ENCODE measurements around the gene NLK. TPM values are rescaled to one million over a fixed set of nuclear protein-coding genes. Genes with fewer than 3 reads are reported as not detected.

NLK gene
- polyA plus RNA-seq, 1 experiment = 24.5 TPM

DNA sequence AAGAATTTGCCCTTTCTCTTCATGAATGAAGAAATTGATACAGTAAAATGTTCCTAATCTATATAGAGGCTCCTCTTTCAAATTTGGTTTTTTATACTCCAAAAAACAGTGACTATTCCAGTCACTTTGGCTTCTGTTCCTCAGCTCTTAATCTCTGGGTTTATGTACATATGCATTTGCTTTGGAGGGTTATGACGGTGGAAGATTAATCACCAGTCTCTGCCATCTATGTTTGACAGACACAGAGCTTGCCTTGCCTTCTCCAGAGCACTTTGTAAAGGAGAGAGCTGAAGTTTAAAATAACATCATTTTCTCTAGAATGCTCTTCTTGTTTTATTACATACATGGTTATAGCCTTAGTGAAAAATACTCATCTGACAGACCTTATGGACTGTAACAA is 99.3 kb downstream of the NLK start:
- ChIA-PET CTCF (no interaction called here), POLR2A (no interaction called here)
- Histone ChIP-seq H3K27ac (ENCODE audit: low read depth, low read length) (no peak overlapping the region), H3K4me3 (ENCODE audit: low read depth, low read length) (no peak overlapping the region), H3K9me3 (ENCODE audit: control insufficient read depth, insufficient read depth, low read length) (no peaks in the 10 kb centered on the region), H3K27me3 (ENCODE audit: control insufficient read depth, insufficient read depth, low read length) (no peaks in the 10 kb centered on the region)
- no peak for DNase-seq (ENCODE audit: low read depth, low spot score)
- TF ChIP-seq, protein P1, sequence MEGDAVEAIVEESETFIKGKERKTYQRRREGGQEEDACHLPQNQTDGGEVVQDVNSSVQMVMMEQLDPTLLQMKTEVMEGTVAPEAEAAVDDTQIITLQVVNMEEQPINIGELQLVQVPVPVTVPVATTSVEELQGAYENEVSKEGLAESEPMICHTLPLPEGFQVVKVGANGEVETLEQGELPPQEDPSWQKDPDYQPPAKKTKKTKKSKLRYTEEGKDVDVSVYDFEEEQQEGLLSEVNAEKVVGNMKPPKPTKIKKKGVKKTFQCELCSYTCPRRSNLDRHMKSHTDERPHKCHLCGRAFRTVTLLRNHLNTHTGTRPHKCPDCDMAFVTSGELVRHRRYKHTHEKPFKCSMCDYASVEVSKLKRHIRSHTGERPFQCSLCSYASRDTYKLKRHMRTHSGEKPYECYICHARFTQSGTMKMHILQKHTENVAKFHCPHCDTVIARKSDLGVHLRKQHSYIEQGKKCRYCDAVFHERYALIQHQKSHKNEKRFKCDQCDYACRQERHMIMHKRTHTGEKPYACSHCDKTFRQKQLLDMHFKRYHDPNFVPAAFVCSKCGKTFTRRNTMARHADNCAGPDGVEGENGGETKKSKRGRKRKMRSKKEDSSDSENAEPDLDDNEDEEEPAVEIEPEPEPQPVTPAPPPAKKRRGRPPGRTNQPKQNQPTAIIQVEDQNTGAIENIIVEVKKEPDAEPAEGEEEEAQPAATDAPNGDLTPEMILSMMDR (IDR thresholded peaks at IDR 0.05; ENCODE audit: low read depth, low read length) = no peak

DNA sequence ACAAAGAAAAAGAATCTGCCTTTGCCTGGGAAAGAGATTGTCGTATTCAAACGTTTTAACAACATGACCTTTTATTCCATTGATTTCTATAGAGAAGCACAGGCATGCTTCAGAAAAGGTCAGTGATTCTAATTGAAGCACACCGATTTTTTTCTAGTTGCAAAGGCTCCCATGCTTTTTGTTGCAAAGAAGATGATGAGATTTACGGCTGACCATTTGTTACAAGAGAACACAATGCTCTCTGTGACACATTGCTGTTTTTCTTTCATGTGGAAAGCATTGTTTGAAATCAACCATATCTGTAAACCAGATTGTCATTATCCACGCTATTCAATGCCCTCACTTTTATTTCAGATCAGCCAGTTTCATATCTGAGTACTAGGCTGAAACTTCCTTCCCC is 99.8 kb downstream of the NLK start:
- Histone ChIP-seq H3K27ac (ENCODE audit: low read depth, low read length) (no peak overlapping the region), H3K4me3 (ENCODE audit: low read depth, low read length) (no peak overlapping the region), H3K9me3 (ENCODE audit: control insufficient read depth, insufficient read depth, low read length) (no peaks in the 10 kb centered on the region), H3K27me3 (ENCODE audit: control insufficient read depth, insufficient read depth, low read length) (no peaks in the 10 kb centered on the region)
- ChIA-PET CTCF (no interaction called here), POLR2A (no interaction called here)
- TF ChIP-seq, protein P1 (IDR thresholded peaks at IDR 0.05; ENCODE audit: low read depth, low read length) = no peak
- no peak for DNase-seq (ENCODE audit: low read depth, low spot score)

DNA sequence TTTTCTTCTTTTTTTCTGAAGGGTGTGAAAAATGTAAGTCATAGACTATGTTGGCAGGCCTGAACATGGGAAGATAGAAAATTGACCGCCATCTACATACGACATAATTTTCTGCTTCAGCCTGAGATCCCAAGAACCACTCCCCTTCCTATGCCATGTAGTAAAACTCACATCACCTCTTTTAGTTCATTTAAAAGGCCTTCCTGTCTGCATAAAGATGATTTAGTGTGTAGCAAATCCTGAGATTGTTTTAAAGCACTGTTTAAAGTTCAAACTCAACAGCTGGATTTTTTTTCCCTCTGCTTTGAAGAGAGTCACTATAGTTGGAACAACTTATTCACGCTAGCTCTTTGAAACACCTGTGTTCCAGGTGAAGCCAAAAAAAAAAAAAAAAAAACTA is 101.5 kb downstream of the NLK start:
- CTCF ChIA-PET = no interaction called here
- no peak for DNase-seq (ENCODE audit: low read depth, low spot score)
- no peaks in the 10 kb centered on the region for H3K9me3 ChIP-seq (ENCODE audit: control insufficient read depth, insufficient read depth, low read length)
- H3K4me3 ChIP-seq (ENCODE audit: low read depth, low read length) = no peak overlapping the region
- no peaks in the 10 kb centered on the region for H3K27me3 ChIP-seq (ENCODE audit: control insufficient read depth, insufficient read depth, low read length)
- TF ChIP-seq, protein P1 (IDR thresholded peaks at IDR 0.05; ENCODE audit: low read depth, low read length) = no peak
- H3K27ac ChIP-seq (ENCODE audit: low read depth, low read length) = no peak overlapping the region
- POLR2A ChIA-PET = no interaction called here

DNA sequence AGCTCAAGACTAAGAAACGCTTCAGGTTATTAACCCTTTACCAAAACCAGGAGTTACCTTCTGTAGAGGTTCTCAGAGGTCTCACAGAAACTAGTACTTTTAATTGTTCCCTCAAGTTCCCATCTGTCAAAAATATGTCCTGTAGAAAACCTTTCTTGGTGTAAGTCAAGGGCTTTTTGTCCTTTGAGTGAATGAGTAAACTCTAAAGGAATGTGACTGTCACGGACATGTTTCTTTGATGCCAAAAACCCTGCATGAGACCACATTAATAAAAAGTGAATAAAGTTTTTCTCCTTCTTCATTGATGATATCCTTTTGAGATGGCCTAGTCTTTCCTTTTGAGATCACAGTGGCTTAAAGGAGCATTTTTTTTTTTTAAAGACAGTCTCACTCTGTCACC is 102.9 kb downstream of the NLK start:
- DNase-seq (ENCODE audit: low read depth, low spot score) = no peak
- CTCF ChIA-PET = interaction anchor here (0.6 kb wide), 1 partner anchor 565 kb away, joined by 3 read pairs; no protein-coding TSS in a partner anchor
- Histone ChIP-seq H3K9me3 (ENCODE audit: control insufficient read depth, insufficient read depth, low read length) (no peaks in the 10 kb centered on the region), H3K27me3 (ENCODE audit: control insufficient read depth, insufficient read depth, low read length) (no peaks in the 10 kb centered on the region), H3K27ac (ENCODE audit: low read depth, low read length) (no peak overlapping the region), H3K4me3 (ENCODE audit: low read depth, low read length) (no peak overlapping the region)
- TF ChIP-seq, protein P1 (IDR thresholded peaks at IDR 0.05; ENCODE audit: low read depth, low read length) = no peak
- POLR2A ChIA-PET = no interaction called here

DNA sequence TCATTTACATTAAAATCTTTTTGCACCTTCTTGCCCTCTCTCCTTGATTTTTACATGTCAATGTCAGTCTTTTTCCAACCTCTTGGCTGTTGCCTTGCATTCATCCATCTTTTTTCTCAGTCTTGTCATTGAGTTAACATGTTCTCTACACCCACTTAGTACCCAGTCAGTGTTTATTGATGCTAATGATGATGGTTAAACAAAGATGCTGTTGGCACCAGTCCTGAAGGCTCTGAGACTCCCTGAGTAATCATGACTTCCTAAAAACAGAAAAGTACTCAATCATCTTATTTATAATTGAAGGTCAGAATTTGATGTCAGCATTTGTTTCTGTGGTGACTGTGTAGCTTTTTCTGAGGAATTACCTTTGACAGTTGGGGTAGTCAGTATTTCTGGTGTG is 104.5 kb downstream of the NLK start:
- ChIA-PET POLR2A (no interaction called here), CTCF (interaction anchor here (0.6 kb wide), 1 partner anchor 15 kb away, joined by 3 read pairs; no protein-coding TSS in a partner anchor)
- no peak for DNase-seq (ENCODE audit: low read depth, low spot score)
- TF ChIP-seq, protein P1 (IDR thresholded peaks at IDR 0.05; ENCODE audit: low read depth, low read length) = no peak
- Histone ChIP-seq H3K4me3 (ENCODE audit: low read depth, low read length) (no peak overlapping the region), H3K9me3 (ENCODE audit: control insufficient read depth, insufficient read depth, low read length) (no peaks in the 10 kb centered on the region), H3K27me3 (ENCODE audit: control insufficient read depth, insufficient read depth, low read length) (no peaks in the 10 kb centered on the region), H3K27ac (ENCODE audit: low read depth, low read length) (no peak overlapping the region)
